ENCODE results near the gene ETV5.

- TF ChIP-seq CTCF (IDR thresholded peaks at IDR 0.05; ENCODE audit: low read depth, low read length) (no peak), EZH2phosphoT487 (IDR thresholded peaks at IDR 0.05; ENCODE audit: low read depth) (no peak)
These were observed 24.6 kb downstream of the ETV5 start for GRCh38 chr3:186084264-186084663.

Measured in OCI-LY3 (cell line).